Stomach (tissue), 9 donors: ENCODE data around the gene BICRA. TPM values are rescaled to one million over a fixed set of nuclear protein-coding genes. Genes with fewer than 3 reads are reported as not detected.

ENCODE experiments used
- DNase-seq, 2 donors: peaks; one replicate each; pipeline versions ENCODE4 v3.0.0 to v3.0.0-alpha.2; 2013 to 2019
- H3K27ac ChIP-seq, 5 donors: fragments of 200-600 bp in 4 of 5; sonication (generic) in 4 of 5; one replicate each; pipeline ENCODE4 v1.5.1; 2013 to 2019; ENCODE audit warnings: mild to moderate bottlenecking in 1 of 5, moderate library complexity in 1 of 5
- H3K27me3 ChIP-seq, 3 donors: fragments of 200-600 bp; sonication (generic); one replicate each; pipeline ENCODE4 v1.5.1; 2017 to 2019; ENCODE audit warnings: mixed run types in 1 of 3
- H3K36me3 ChIP-seq, 4 donors: fragments of 200-600 bp; sonication (generic); 1 replicate in 3 of 4; 2 replicates in 1 of 4; pipeline ENCODE4 v1.5.1; 2016 to 2019
- H3K4me1 ChIP-seq, 4 donors: fragments of 200-600 bp; sonication (generic); one replicate each; pipeline ENCODE4 v1.5.1; 2016 to 2019
- H3K4me3 ChIP-seq, 4 donors: fragments of 200-600 bp; sonication (generic) in 3 of 4; one replicate each; pipeline ENCODE4 v1.5.1; 2016 to 2019; ENCODE audit warnings: mild to moderate bottlenecking in 1 of 4
- H3K9me3 ChIP-seq, 4 donors: fragments of 200-600 bp; sonication (generic); one replicate each; pipeline ENCODE4 v1.5.1; 2016 to 2019
- CTCF ChIP-seq, 7 experiments: fragments of 450-650 bp in 4 of 7; fragments of 200-600 bp in 3 of 7; sonication (generic) in 3 of 7; IDR thresholded peaks; one replicate each; pipeline ENCODE4 v1.5.1; 2016 to 2019; ENCODE audit warnings: antibody characterized with exemption in 7 of 7, control low read depth in 2 of 7, mild to moderate bottlenecking in 1 of 7
- EP300 ChIP-seq: sonication (generic); formaldehyde crosslinking; IDR thresholded peaks from one replicate; pipeline ENCODE4 v1.6.1; 2017; ENCODE audit warnings: antibody characterized with exemption
- POLR2A ChIP-seq, 4 donors: fragments of 450-650 bp; IDR thresholded peaks; one replicate each; pipeline ENCODE4 v1.6.1; 2016; ENCODE audit warnings: antibody characterized with exemption in 4 of 4, control low read depth in 2 of 4, mild to moderate bottlenecking in 1 of 4, moderate library complexity in 1 of 4
- POLR2AphosphoS5 ChIP-seq, 3 donors: sonication (generic); formaldehyde crosslinking; IDR thresholded peaks; one replicate each; pipeline ENCODE4 v1.6.1; 2016; ENCODE audit warnings: antibody characterized with exemption in 3 of 3
- WGBS, 5 donors: extraction: QIAGEN DNeasy Blood & Tissue Kit in 3 of 5; methylation state at CpG; one replicate each; pipeline versions ENCODE4 v1.1.5 to v1.1.7; 2013 to 2018; 5-methylcytosine and 5-hydroxymethylcytosine counted together
- intact Hi-C: fragments of 100-400 bp; cut with DNase I; formaldehyde crosslinking; loops from one replicate; pipeline ENCODE4 v1.15.1; 2023; ENCODE audit warnings: low total_unique reads
- polyA plus RNA-seq, 3 donors: library from polyadenylated mRNA; stranded (reverse); fragments of 200-250 nt; gene quantifications; one replicate each; pipeline ENCODE4 v1.2.3, GENCODE V29; 2013
- total RNA-seq, 5 donors: library from RNA; depleted of rRNA; stranded (reverse); fragments of >200 nt; gene quantifications; one replicate each; pipeline versions ENCODE4 v1.1.0 to v1.2.3, GENCODE V29; 2014 to 2016
- donor health status: healthy with polysubstance abuse.
- donor health status: Bipolar disorder and iron deficiency.
- donor health status: healthy.

BICRA gene
- total and polyA plus RNA-seq, 8 donors: 2.7 to 13.4 (median 9.5) TPM

GRCh38 chr19:47637550-47637949 lies 28.6 kb downstream of the BICRA start:
- Histone ChIP-seq H3K9me3 (no peaks in the 10 kb centered on the region), H3K36me3 (no peaks in the 10 kb centered on the region), H3K27ac (peak overlapping the region in 4 of 5 donors; percentile 10 to 65 (median 20)), H3K4me1 (peaks cover 0 to 55% (median 21%) of the 10 kb centered on the region in 4 donors), H3K4me3 (no peak overlapping the region), H3K27me3 (no peaks in the 10 kb centered on the region)
- 82 to 93% (median 87%) methylated on average over 10 to 11 of the region's 11 CpGs for WGBS, 5 donors
- TF ChIP-seq POLR2A (IDR thresholded peaks at IDR 0.05) (no peak), CTCF (IDR thresholded peaks at IDR 0.05) (no peak), EP300 (no peak), POLR2AphosphoS5 (IDR thresholded peaks at IDR 0.05) (no peak)
- no peak for DNase-seq
- intact Hi-C loops: no loop called here

GRCh38 chr19:47641891-47642485 lies 33.1 kb downstream of the BICRA start:
- no peak overlapping the region for H3K27ac ChIP-seq
- peaks cover 0 to 58% (median 34%) of the 10 kb centered on the region in 4 donors for H3K4me1 ChIP-seq
- H3K4me3 ChIP-seq: no peak overlapping the region
- TF ChIP-seq CTCF (IDR thresholded peaks at IDR 0.05) (no peak), POLR2AphosphoS5 (IDR thresholded peaks at IDR 0.05) (no peak), POLR2A (IDR thresholded peaks at IDR 0.05) (no peak)
- intact Hi-C loops: no loop called here
- no peaks in the 10 kb centered on the region for H3K27me3 ChIP-seq
- peaks cover 0 to 10% (median 6%) of the 10 kb centered on the region in 4 donors for H3K36me3 ChIP-seq
- no peak for DNase-seq
- no peaks in the 10 kb centered on the region for H3K9me3 ChIP-seq
- 70 to 81% (median 78%) methylated on average over 5 of the region's 5 CpGs for WGBS, 5 donors

- DNase-seq: no peak
- H3K9me3 ChIP-seq: no peaks in the 10 kb centered on the region
- H3K36me3 ChIP-seq: peaks cover 0 to 11% (median 8%) of the 10 kb centered on the region in 4 donors
- H3K27ac ChIP-seq: peak overlapping the region in 1 of 5 donors; percentile 73
- no peaks in the 10 kb centered on the region for H3K27me3 ChIP-seq
- intact Hi-C loops: no loop called here
- WGBS, 5 donors: 91 to 100% (median 94%) methylated on average over 1 to 5 of the region's 5 CpGs
- H3K4me1 ChIP-seq: peaks cover 6 to 53% (median 31%) of the 10 kb centered on the region in 4 donors
- H3K4me3 ChIP-seq: no peak overlapping the region
- TF ChIP-seq POLR2A (IDR thresholded peaks at IDR 0.05): no peak
These were observed 34.3 kb downstream of the BICRA start for GRCh38 chr19:47643281-47643680.

GRCh38 chr19:47644199-47644598 lies 35.3 kb downstream of the BICRA start:
- no peak overlapping the region for H3K4me3 ChIP-seq
- peaks cover 10 to 58% (median 34%) of the 10 kb centered on the region in 4 donors for H3K4me1 ChIP-seq

More at GRCh38 chr19:47644199-47644598, 35.3 kb downstream of the BICRA start:
- H3K27ac ChIP-seq: peak overlapping the region in 2 of 5 donors; percentile 38 to 73
- DNase-seq: no peak
- no peaks in the 10 kb centered on the region for H3K27me3 ChIP-seq
- intact Hi-C loops: no loop called here
- 80 to 100% (median 89%) methylated on average over 1 of the region's 1 CpG for WGBS, 5 donors
- H3K9me3 ChIP-seq: no peaks in the 10 kb centered on the region
- H3K36me3 ChIP-seq: peaks cover 0 to 11% (median 8%) of the 10 kb centered on the region in 4 donors
- TF ChIP-seq POLR2A (IDR thresholded peaks at IDR 0.05) (no peak), POLR2AphosphoS5 (IDR thresholded peaks at IDR 0.05) (no peak), EP300 (no peak), CTCF (IDR thresholded peaks at IDR 0.05) (no peak)
